H9 (cell line): Measurements from ENCODE around the gene SSPN. TPM values are rescaled to one million over a fixed set of nuclear protein-coding genes. Genes with fewer than 3 reads are reported as not detected.

Experiments
- DNase-seq: peaks from one replicate; pipeline ENCODE4 v3.0.0-alpha.2; 2017
- H2AFZ ChIP-seq: one replicate; pipeline ENCODE4 v1.6.1; 2013; ENCODE audit warnings: mild to moderate bottlenecking, low read length, control low read depth, moderate library complexity
- H2AK5ac ChIP-seq: 2 replicates; pipeline ENCODE4 v1.6.1; 2013; ENCODE audit warnings: low read length, control low read depth, mixed read lengths; ENCODE audit not compliant: insufficient read length
- H2BK120ac ChIP-seq: one replicate; pipeline ENCODE4 v1.6.1; 2013; ENCODE audit warnings: low read depth, mild to moderate bottlenecking, low read length, control low read depth, inconsistent platforms; ENCODE audit not compliant: poor library complexity, severe bottlenecking
- H2BK12ac ChIP-seq: 2 replicates; pipeline ENCODE4 v1.6.1; 2013; ENCODE audit warnings: low read length, control low read depth, mixed read lengths, low read depth; ENCODE audit not compliant: insufficient read length
- H2BK15ac ChIP-seq: 2 replicates; pipeline ENCODE4 v1.6.1; 2013; ENCODE audit warnings: low read depth, low read length, control low read depth
- H2BK20ac ChIP-seq: one replicate; pipeline ENCODE4 v1.6.1; 2013; ENCODE audit warnings: low read depth, mild to moderate bottlenecking, low read length, control low read depth, inconsistent platforms; ENCODE audit not compliant: poor library complexity, severe bottlenecking
- H2BK5ac ChIP-seq: 2 replicates; pipeline ENCODE4 v1.6.1; 2013; ENCODE audit warnings: low read length, control low read depth, mixed read lengths; ENCODE audit not compliant: insufficient read length
- H3K14ac ChIP-seq: 2 replicates; pipeline ENCODE4 v1.6.1; 2013; ENCODE audit warnings: low read length, control low read depth; ENCODE audit not compliant: insufficient read depth
- H3K18ac ChIP-seq: 2 replicates; pipeline ENCODE4 v1.6.1; 2013; ENCODE audit warnings: low read depth, mild to moderate bottlenecking, mixed read lengths, low read length, control low read depth; ENCODE audit not compliant: insufficient read length
- H3K23ac ChIP-seq: 2 replicates; pipeline ENCODE4 v1.6.1; 2013; ENCODE audit warnings: low read length, control low read depth, mixed read lengths, low read depth; ENCODE audit not compliant: insufficient read length
- H3K23me2 ChIP-seq: 2 replicates; pipeline ENCODE4 v1.6.1; 2013; ENCODE audit warnings: low read depth, mild to moderate bottlenecking, mixed read lengths, low read length, control low read depth; ENCODE audit not compliant: insufficient read length, poor library complexity, severe bottlenecking
- H3K27ac ChIP-seq: 2 replicates; pipeline ENCODE4 v1.5.1; 2013; ENCODE audit warnings: low read length, control low read depth, mixed read lengths, low read depth; ENCODE audit not compliant: insufficient read length
- H3K27me3 ChIP-seq: 2 replicates; pipeline ENCODE4 v1.6.1; 2013; ENCODE audit warnings: low read length, control low read depth, inconsistent platforms; ENCODE audit not compliant: insufficient read depth
- H3K4ac ChIP-seq: 2 replicates; pipeline ENCODE4 v1.6.1; 2013; ENCODE audit warnings: low read depth, mild to moderate bottlenecking, control low read depth, inconsistent platforms, low read length, moderate library complexity
- H3K4me1 ChIP-seq: 2 replicates; pipeline ENCODE4 v1.6.1; 2013; ENCODE audit warnings: low read length, control low read depth, inconsistent platforms; ENCODE audit not compliant: insufficient read depth
- H3K4me2 ChIP-seq: 2 replicates; pipeline ENCODE4 v1.6.1; 2013; ENCODE audit warnings: low read length, control low read depth, mixed read lengths; ENCODE audit not compliant: insufficient read length, insufficient read depth
- H3K56ac ChIP-seq: 2 replicates; pipeline ENCODE4 v1.6.1; 2013; ENCODE audit warnings: low read depth, mild to moderate bottlenecking, mixed read lengths, low read length, control low read depth; ENCODE audit not compliant: insufficient read length
- H3K79me1 ChIP-seq: 2 replicates; pipeline ENCODE4 v1.6.1; 2013; ENCODE audit warnings: low read depth, mild to moderate bottlenecking, moderate library complexity, low read length, control low read depth, inconsistent platforms; ENCODE audit not compliant: insufficient read depth, poor library complexity, severe bottlenecking
- H3K79me2 ChIP-seq: 2 replicates; pipeline ENCODE4 v1.6.1; 2013; ENCODE audit warnings: low read length, control low read depth, inconsistent platforms; ENCODE audit not compliant: insufficient read depth
- H3K9ac ChIP-seq: 2 replicates; pipeline ENCODE4 v1.6.1; 2013; ENCODE audit warnings: low read length, control low read depth, mixed read lengths; ENCODE audit not compliant: insufficient read length; ENCODE audit errors: extremely low read depth
- H3K9me3 ChIP-seq: one replicate; pipeline ENCODE4 v1.6.1; 2013; ENCODE audit warnings: low read depth, low read length, inconsistent platforms; ENCODE audit not compliant: control insufficient read depth
- H3T11ph ChIP-seq: one replicate; pipeline ENCODE4 v1.6.1; 2013; ENCODE audit warnings: mild to moderate bottlenecking, low read length, control low read depth, inconsistent platforms
- H4K20me1 ChIP-seq: one replicate; pipeline ENCODE4 v1.6.1; 2013; ENCODE audit not compliant: control insufficient read depth, insufficient read length, insufficient read depth
- H4K5ac ChIP-seq: 2 replicates; pipeline ENCODE4 v1.6.1; 2013; ENCODE audit warnings: low read depth, mild to moderate bottlenecking, mixed read lengths, low read length, control low read depth; ENCODE audit not compliant: insufficient read length
- H4K8ac ChIP-seq: replicated peaks from 2 replicates; pipeline ENCODE4 v1.6.1; 2013; ENCODE audit warnings: low read length, control low read depth, mixed read lengths, low read depth; ENCODE audit not compliant: insufficient read length
- H4K91ac ChIP-seq: 2 replicates; pipeline ENCODE4 v1.6.1; 2013; ENCODE audit warnings: low read depth, mild to moderate bottlenecking, moderate library complexity, mixed read lengths, low read length, control low read depth; ENCODE audit not compliant: insufficient read length
- H3K27ac Mint-ChIP-seq, 3 experiments: 2 replicates in 2 of 3; 3 replicates in 1 of 3; pipeline ENCODE4 v1.8.0; 2020 to 2021; ENCODE audit warnings: mixed read lengths in 3 of 3, mild to moderate bottlenecking in 1 of 3, moderate library complexity in 1 of 3
- H3K27me3 Mint-ChIP-seq: 2 replicates; pipeline ENCODE4 v1.8.0; 2021; ENCODE audit warnings: low read depth, mild to moderate bottlenecking, moderate library complexity, mixed read lengths
- H3K36me3 Mint-ChIP-seq, 3 experiments: 2 replicates in 2 of 3; 3 replicates in 1 of 3; pipeline ENCODE4 v1.8.0; 2020 to 2021; ENCODE audit warnings: low read depth in 3 of 3, mixed read lengths in 3 of 3; ENCODE audit not compliant: insufficient read depth in 1 of 3
- H3K4me1 Mint-ChIP-seq, 2 experiments: 2 replicates each; pipeline ENCODE4 v1.8.0; 2020; ENCODE audit warnings: mixed read lengths in 2 of 2
- H3K4me3 Mint-ChIP-seq, 2 experiments: 2 replicates in 1 of 2; 3 replicates in 1 of 2; pipeline ENCODE4 v1.8.0; 2020 to 2021; ENCODE audit warnings: mild to moderate bottlenecking in 2 of 2, mixed read lengths in 2 of 2, moderate library complexity in 1 of 2
- H3K9me3 Mint-ChIP-seq, 2 experiments: 2 replicates in 1 of 2; 3 replicates in 1 of 2; pipeline ENCODE4 v1.8.0; 2020; ENCODE audit warnings: mild to moderate bottlenecking in 2 of 2, mixed read lengths in 2 of 2, moderate library complexity in 1 of 2
- CTCF ChIP-seq: fragments of 200-600 bp; sonication (generic); conservative IDR thresholded peaks from 3 replicates; pipeline ENCODE4 v1.8.0; 2021; ENCODE audit warnings: antibody characterized with exemption, mild to moderate bottlenecking
- WGBS: extraction: QIAGEN DNeasy Blood & Tissue Kit; methylation state at CpG from one replicate; pipeline ENCODE4 v1.1.7; 2013; ENCODE audit warnings: missing lambda C conversion rate, low lambda C conversion rate, mixed read lengths; ENCODE audit not compliant: insufficient read length; ENCODE audit errors: extremely low coverage; 5-methylcytosine and 5-hydroxymethylcytosine counted together
- total RNA-seq: library from RNA; stranded (reverse); gene quantifications from 2 replicates; pipeline ENCODE4 v1.2.1, GENCODE V29; 2021

The SSPN gene
- total RNA-seq, 1 experiment from 2014 or later: 0.81 TPM

DNA sequence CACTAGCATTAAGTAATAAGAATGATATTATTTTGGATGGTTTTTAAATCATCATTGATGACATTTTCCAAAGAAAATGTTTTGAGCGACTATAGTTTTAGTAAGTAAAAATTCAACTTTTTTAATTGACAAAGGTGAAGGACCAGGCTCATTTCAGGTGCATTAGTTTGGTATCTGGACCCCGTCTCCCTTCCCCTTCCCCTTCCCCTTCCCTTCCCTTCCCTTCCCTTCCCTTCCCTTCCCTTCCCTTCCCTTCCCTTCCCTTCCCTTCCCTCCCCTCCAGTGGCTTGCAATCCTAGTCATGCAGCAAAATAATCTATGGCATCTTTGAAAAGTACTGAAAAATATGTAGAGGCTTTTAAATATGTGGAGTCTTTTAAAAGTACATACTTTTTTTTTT lies 13.0 kb upstream of the SSPN start:
- no peaks in the 10 kb centered on the region for H3K9me3 ChIP-seq
- Mint-ChIP-seq H3K4me1 (peaks cover 0 to 6% of the 10 kb centered on the region in 2 experiments; a peak in 1 of 4 replicates), H3K36me3 (no peaks in the 10 kb centered on the region), H3K4me3 (no peak overlapping the region), H3K9me3 (no peaks in the 10 kb centered on the region), H3K27me3 (peaks cover 16% of the 10 kb centered on the region), H3K27ac (no peak overlapping the region)
- 100% methylated on average over 1 of the region's 2 CpGs for WGBS
- no peak overlapping the region for H3T11ph ChIP-seq
- H3K23ac ChIP-seq: no peak overlapping the region
- H2BK15ac ChIP-seq: no peak overlapping the region
- no peak overlapping the region for H2BK20ac ChIP-seq
- no peak overlapping the region for H4K8ac ChIP-seq
- TF ChIP-seq CTCF: no peak
- no peaks in the 10 kb centered on the region for H3K23me2 ChIP-seq
- no peak overlapping the region for H2AFZ ChIP-seq
- DNase-seq: no peak
- H3K4me1 ChIP-seq: no peaks in the 10 kb centered on the region
- no peak overlapping the region for H4K91ac ChIP-seq
- no peak overlapping the region for H3K9ac ChIP-seq
- no peak overlapping the region for H3K27ac ChIP-seq
- no peak overlapping the region for H2BK12ac ChIP-seq
- H4K20me1 ChIP-seq: no peaks in the 10 kb centered on the region
- H4K5ac ChIP-seq: no peak overlapping the region
- no peak overlapping the region for H2AK5ac ChIP-seq
- H3K18ac ChIP-seq: no peak overlapping the region
- no peak overlapping the region for H3K56ac ChIP-seq
- H3K27me3 ChIP-seq: no peaks in the 10 kb centered on the region
- H2BK5ac ChIP-seq: no peak overlapping the region
- no peak overlapping the region for H3K4ac ChIP-seq
- H3K14ac ChIP-seq: no peak overlapping the region
- H2BK120ac ChIP-seq: no peak overlapping the region
- no peaks in the 10 kb centered on the region for H3K79me1 ChIP-seq
- no peaks in the 10 kb centered on the region for H3K79me2 ChIP-seq
- no peak overlapping the region for H3K4me2 ChIP-seq
